HG02588 (cell line): ENCODE results near the gene RELA.
A peak's percentile ranks its signal among the peaks of the same experiment; 100 is the strongest.
"Not testable (repeated sequence)": the region's sequence is repeated elsewhere in the genome, so short reads cannot be mapped to it uniquely, and the experiment has no call there.

Experiments used
- ATAC-seq: cut with Tn5 transposase; IDR thresholded peaks from one replicate; pipeline ENCODE4 v1.9.1; 2021; ENCODE audit warnings: mild to moderate bottlenecking, moderate library complexity; ENCODE audit not compliant: unreplicated experiment

RELA gene

GRCh38 chr11:65662799-65663638 is at the start of gene RELA:
RELA (minus strand) TSS chr11:65662916; CDS start chr11:65662832, 84 bp downstream.
- ATAC-seq = peak; percentile 75

- ATAC-seq = peak; percentile 78
Measured at GRCh38 chr11:65711785-65712632, 49.3 kb upstream of the RELA start, which contains the start of gene KAT5. KAT5 (plus strand) TSS chr11:65712252; CDS start chr11:65712268, 16 bp downstream.

GRCh38 chr11:65710421-65710820 is 47.7 kb upstream of the RELA start:
- ATAC-seq = no peak

- ATAC-seq = no peak
Measured at GRCh38 chr11:65709661-65710060, 46.9 kb upstream of the RELA start.

- no peak for ATAC-seq
Measured at GRCh38 chr11:65708451-65708850, 45.7 kb upstream of the RELA start.

- not testable (repeated sequence) for ATAC-seq
Measured at GRCh38 chr11:65707002-65707401, 44.3 kb upstream of the RELA start.

- ATAC-seq = not testable (repeated sequence)
Measured at GRCh38 chr11:65706303-65706763, 43.6 kb upstream of the RELA start.

GRCh38 chr11:65703846-65704245 is 41.1 kb upstream of the RELA start:
- no peak for ATAC-seq

- no peak for ATAC-seq
Measured at GRCh38 chr11:65701686-65702085, 39.0 kb upstream of the RELA start.

GRCh38 chr11:65700399-65700798 is 37.7 kb upstream of the RELA start:
- ATAC-seq = no peak

GRCh38 chr11:65699306-65699705 is 36.6 kb upstream of the RELA start:
- ATAC-seq = no peak

- no peak for ATAC-seq
Measured at GRCh38 chr11:65698205-65698604, 35.5 kb upstream of the RELA start.

GRCh38 chr11:65696802-65697552 is 34.3 kb upstream of the RELA start:
- ATAC-seq = no peak

GRCh38 chr11:65695459-65696241 is 32.9 kb upstream of the RELA start:
- no peak for ATAC-seq

- no peak for ATAC-seq
Measured at GRCh38 chr11:65692367-65692766, 29.7 kb upstream of the RELA start.

- not testable (repeated sequence) for ATAC-seq
Measured at GRCh38 chr11:65691847-65692246, 29.1 kb upstream of the RELA start.

- no peak for ATAC-seq
Measured at GRCh38 chr11:65685981-65686380, 23.3 kb upstream of the RELA start.

- ATAC-seq = not testable (repeated sequence)
Measured at GRCh38 chr11:65683480-65683879, 20.8 kb upstream of the RELA start.

- no peak for ATAC-seq
Measured at GRCh38 chr11:65680192-65680743, 17.6 kb upstream of the RELA start.

GRCh38 chr11:65672982-65673381 is 10.3 kb upstream of the RELA start:
- ATAC-seq = no peak
